DND-41 (cell line): ENCODE results near the gene ST8SIA4.
A peak's percentile ranks its signal among the peaks of the same experiment; 100 is the strongest.

ENCODE experiments used
- ATAC-seq: fragments of 200-7000 bp; cut with Tn5 transposase; 3 replicates; pipeline ENCODE4 v1.9.1; 2021; ENCODE audit warnings: low read depth; ENCODE audit not compliant: insufficient read depth
- DNase-seq: peaks from one replicate; pipeline ENCODE4 v3.0.0-alpha.2; 2020
- H2AFZ ChIP-seq: 2 replicates; pipeline ENCODE4 v1.6.0; 2012; ENCODE audit warnings: low read depth, low read length
- H3K27ac ChIP-seq: 2 replicates; pipeline ENCODE4 v1.5.1; 2012; ENCODE audit warnings: low read length, inconsistent platforms
- H3K27me3 ChIP-seq: fragments of 200-600 bp; sonication (generic); 2 replicates; pipeline ENCODE4 v1.6.0; 2012; ENCODE audit warnings: low read length, mild to moderate bottlenecking, inconsistent platforms; ENCODE audit not compliant: insufficient read depth, poor library complexity
- H3K36me3 ChIP-seq: 2 replicates; pipeline ENCODE4 v1.5.1; 2012; ENCODE audit warnings: low read length, inconsistent platforms; ENCODE audit not compliant: insufficient read depth
- H3K4me1 ChIP-seq: 2 replicates; pipeline ENCODE4 v1.5.1; 2012; ENCODE audit warnings: mild to moderate bottlenecking, low read length; ENCODE audit not compliant: insufficient read depth
- H3K4me2 ChIP-seq: 2 replicates; pipeline ENCODE4 v1.6.0; 2012; ENCODE audit warnings: mild to moderate bottlenecking, moderate library complexity, low read length, inconsistent platforms; ENCODE audit not compliant: insufficient read depth
- H3K4me3 ChIP-seq, 2 experiments: fragments of 200-600 bp in 1 of 2; shearing (Covaris generic) in 1 of 2; 2 replicates each; pipeline ENCODE4 v1.5.1; 2012 to 2016; ENCODE audit warnings: inconsistent platforms in 2 of 2, low read length in 2 of 2, mild to moderate bottlenecking in 2 of 2, low read depth in 1 of 2, moderate library complexity in 1 of 2
- H3K79me2 ChIP-seq: 2 replicates; pipeline ENCODE4 v1.6.0; 2012; ENCODE audit warnings: low read length, inconsistent platforms; ENCODE audit not compliant: insufficient read depth
- H3K9ac ChIP-seq: 2 replicates; pipeline ENCODE4 v1.6.0; 2012; ENCODE audit warnings: low read depth, mild to moderate bottlenecking, inconsistent platforms, low read length, moderate library complexity
- H3K9me3 ChIP-seq: 2 replicates; pipeline ENCODE4 v1.5.1; 2012; ENCODE audit warnings: low read length, moderate library complexity, mild to moderate bottlenecking, inconsistent platforms; ENCODE audit not compliant: insufficient read depth, severe bottlenecking
- H4K20me1 ChIP-seq: 2 replicates; pipeline ENCODE4 v1.6.0; 2012; ENCODE audit warnings: low read length; ENCODE audit not compliant: insufficient read depth
- EZH2 ChIP-seq: IDR thresholded peaks from 3 replicates; pipeline ENCODE4 v1.6.1; 2012; ENCODE audit warnings: borderline replicate concordance, low read depth, mild to moderate bottlenecking, moderate library complexity, low read length, inconsistent platforms; ENCODE audit not compliant: severe bottlenecking
- TF ChIP-seq, protein P1 (sequence below): IDR thresholded peaks from 2 replicates; pipeline ENCODE4 v1.5.1; 2012; ENCODE audit warnings: borderline replicate concordance, low read length, moderate library complexity, mild to moderate bottlenecking; ENCODE audit not compliant: poor library complexity, severe bottlenecking; ENCODE audit errors: extremely low read depth

ST8SIA4 gene

DNA sequence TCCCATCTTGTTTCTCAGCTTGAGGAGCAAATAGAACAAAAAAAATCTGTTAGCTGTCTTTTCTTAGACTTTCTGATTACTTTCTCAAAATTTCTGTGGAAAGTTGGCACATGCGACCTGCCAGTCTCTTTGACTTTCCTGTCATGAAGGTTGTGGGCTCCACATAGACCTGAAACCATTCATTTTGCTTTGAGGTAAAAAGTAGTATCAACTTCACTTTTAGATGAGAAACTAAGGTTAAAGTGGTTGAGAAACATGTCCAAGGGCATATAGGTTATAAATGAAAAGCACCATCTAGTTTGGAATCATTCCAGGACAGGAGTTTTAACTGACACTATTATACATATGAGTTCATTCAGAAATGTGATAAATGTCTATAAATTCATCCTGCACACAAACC is 42.7 kb downstream of the ST8SIA4 start:
- Histone ChIP-seq H3K36me3 (peaks cover 52% of the 10 kb centered on the region), H3K27ac (peak overlapping the region; percentile 11; the same call in 1 of the 2 replicates), H3K27me3 (no peaks in the 10 kb centered on the region), H3K4me2 (no peak overlapping the region), H3K9ac (no peak overlapping the region), H3K4me3 (no peak overlapping the region), H4K20me1 (no peaks in the 10 kb centered on the region), H3K9me3 (no peaks in the 10 kb centered on the region), H2AFZ (no peak overlapping the region), H3K4me1 (peaks cover 3% of the 10 kb centered on the region; the same call in 1 of the 2 replicates), H3K79me2 (peaks cover 90% of the 10 kb centered on the region)
- ATAC-seq (no peak), DNase-seq (no peak)
- TF ChIP-seq, protein P1, sequence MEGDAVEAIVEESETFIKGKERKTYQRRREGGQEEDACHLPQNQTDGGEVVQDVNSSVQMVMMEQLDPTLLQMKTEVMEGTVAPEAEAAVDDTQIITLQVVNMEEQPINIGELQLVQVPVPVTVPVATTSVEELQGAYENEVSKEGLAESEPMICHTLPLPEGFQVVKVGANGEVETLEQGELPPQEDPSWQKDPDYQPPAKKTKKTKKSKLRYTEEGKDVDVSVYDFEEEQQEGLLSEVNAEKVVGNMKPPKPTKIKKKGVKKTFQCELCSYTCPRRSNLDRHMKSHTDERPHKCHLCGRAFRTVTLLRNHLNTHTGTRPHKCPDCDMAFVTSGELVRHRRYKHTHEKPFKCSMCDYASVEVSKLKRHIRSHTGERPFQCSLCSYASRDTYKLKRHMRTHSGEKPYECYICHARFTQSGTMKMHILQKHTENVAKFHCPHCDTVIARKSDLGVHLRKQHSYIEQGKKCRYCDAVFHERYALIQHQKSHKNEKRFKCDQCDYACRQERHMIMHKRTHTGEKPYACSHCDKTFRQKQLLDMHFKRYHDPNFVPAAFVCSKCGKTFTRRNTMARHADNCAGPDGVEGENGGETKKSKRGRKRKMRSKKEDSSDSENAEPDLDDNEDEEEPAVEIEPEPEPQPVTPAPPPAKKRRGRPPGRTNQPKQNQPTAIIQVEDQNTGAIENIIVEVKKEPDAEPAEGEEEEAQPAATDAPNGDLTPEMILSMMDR, result no peak
- TF ChIP-seq EZH2, result no peak

DNA sequence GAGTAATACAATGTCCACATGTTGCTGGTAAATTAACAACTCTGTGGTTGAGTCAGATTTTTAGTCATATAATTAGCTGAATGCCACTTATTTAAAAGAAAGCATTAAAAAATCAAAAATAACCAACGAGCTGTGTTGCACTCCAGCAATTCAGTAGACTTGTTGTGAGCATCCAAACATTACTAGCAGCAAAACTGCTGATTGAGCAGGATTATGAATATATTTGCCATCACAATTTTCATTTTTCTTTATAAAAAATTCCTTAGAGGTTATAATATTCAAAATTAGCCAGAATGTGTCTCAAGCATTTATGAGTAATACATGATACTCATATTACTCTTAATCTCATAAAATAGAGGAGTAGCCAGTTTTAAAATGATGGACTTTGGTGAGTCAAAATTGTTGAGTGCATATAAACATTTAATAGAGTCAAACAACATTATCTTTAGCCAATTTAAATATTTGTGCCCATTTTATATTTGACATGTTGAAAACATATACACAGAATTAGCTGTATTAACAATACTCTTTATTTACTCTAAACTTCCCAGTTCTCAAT is 44.0 kb downstream of the ST8SIA4 start:
- H4K20me1 ChIP-seq, result no peaks in the 10 kb centered on the region
- peaks cover 60% of the 10 kb centered on the region for H3K36me3 ChIP-seq
- DNase-seq, result no peak
- no peaks in the 10 kb centered on the region for H3K27me3 ChIP-seq
- no peak for TF ChIP-seq EZH2
- TF ChIP-seq, protein P1, result no peak
- H3K9ac ChIP-seq, result no peak overlapping the region
- H3K79me2 ChIP-seq, result peaks cover 87% of the 10 kb centered on the region
- no peak for ATAC-seq
- H3K27ac ChIP-seq, result no peak overlapping the region
- no peaks in the 10 kb centered on the region for H3K9me3 ChIP-seq
- no peak overlapping the region for H2AFZ ChIP-seq
- H3K4me2 ChIP-seq, result no peak overlapping the region
- H3K4me3 ChIP-seq, result no peak overlapping the region
- H3K4me1 ChIP-seq, result peaks cover 8% of the 10 kb centered on the region

DNA sequence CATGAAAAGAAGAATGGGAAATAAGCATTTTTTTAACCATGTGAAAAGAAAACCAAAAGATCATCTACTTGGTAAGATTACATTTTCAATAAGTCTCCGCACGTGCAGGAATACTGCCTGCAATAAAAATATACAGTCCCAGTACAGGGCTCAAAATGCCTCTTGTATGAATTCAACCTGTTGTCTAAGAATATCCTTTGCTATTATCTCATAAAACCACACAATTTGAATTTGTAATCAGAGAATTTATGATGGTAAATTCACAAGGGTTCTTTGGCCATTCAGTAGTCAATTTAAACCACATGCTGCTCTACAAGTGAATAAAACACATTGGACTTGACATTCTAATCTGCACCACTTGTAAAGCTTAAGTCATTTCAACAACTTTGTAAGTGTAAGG is 46.6 kb downstream of the ST8SIA4 start:
- no peaks in the 10 kb centered on the region for H3K9me3 ChIP-seq
- no peak for ATAC-seq
- H4K20me1 ChIP-seq, result no peaks in the 10 kb centered on the region; the same call in 1 of the 2 replicates
- no peak overlapping the region for H3K27ac ChIP-seq
- no peak overlapping the region for H3K4me2 ChIP-seq
- no peaks in the 10 kb centered on the region for H3K27me3 ChIP-seq
- H3K36me3 ChIP-seq, result peaks cover 74% of the 10 kb centered on the region
- H2AFZ ChIP-seq, result no peak overlapping the region
- TF ChIP-seq, protein P1, result no peak
- no peak for TF ChIP-seq EZH2
- peaks cover 83% of the 10 kb centered on the region for H3K79me2 ChIP-seq
- no peak overlapping the region for H3K9ac ChIP-seq
- peaks cover 8% of the 10 kb centered on the region for H3K4me1 ChIP-seq
- H3K4me3 ChIP-seq, result no peak overlapping the region
- DNase-seq, result no peak
